Measurements from ENCODE around the gene B4GALNT2.
"Not testable (repeated sequence)": the region's sequence is repeated elsewhere in the genome, so short reads cannot be mapped to it uniquely, and the experiment has no call there.

The B4GALNT2 gene

GRCh38 chr17:49132699-49133364 lies at the start of gene B4GALNT2:
Gene B4GALNT2, plus strand, starts transcription at chr17:49132769. Its CDS starts 24 bp downstream, at chr17:49132793.
- FAIRE-seq: no peak

GRCh38 chr17:49085046-49085445 lies 47.5 kb upstream of the B4GALNT2 start:
- not testable (repeated sequence) for FAIRE-seq

- no peak for FAIRE-seq
Measured at GRCh38 chr17:49085565-49086315, 46.8 kb upstream of the B4GALNT2 start.

GRCh38 chr17:49086316-49086605 lies 46.3 kb upstream of the B4GALNT2 start:
- no peak for FAIRE-seq

GRCh38 chr17:49086649-49087048 lies 45.9 kb upstream of the B4GALNT2 start:
- FAIRE-seq: no peak

- no peak for FAIRE-seq
Measured at GRCh38 chr17:49089094-49089493, 43.5 kb upstream of the B4GALNT2 start.

- no peak for FAIRE-seq
Measured at GRCh38 chr17:49090878-49091594, 41.5 kb upstream of the B4GALNT2 start.

GRCh38 chr17:49093131-49093530 lies 39.4 kb upstream of the B4GALNT2 start:
- no peak for FAIRE-seq

- FAIRE-seq: no peak
Measured at GRCh38 chr17:49100601-49101000, 32.0 kb upstream of the B4GALNT2 start.

- no peak for FAIRE-seq
Measured at GRCh38 chr17:49101054-49101534, 31.5 kb upstream of the B4GALNT2 start.

- not testable (repeated sequence) for FAIRE-seq
Measured at GRCh38 chr17:49103360-49103759, 29.2 kb upstream of the B4GALNT2 start.

GRCh38 chr17:49104511-49105074 lies 28.0 kb upstream of the B4GALNT2 start:
- no peak for FAIRE-seq

- no peak for FAIRE-seq
Measured at GRCh38 chr17:49106321-49107210, 26.0 kb upstream of the B4GALNT2 start.

- FAIRE-seq: no peak
Measured at GRCh38 chr17:49107211-49107557, 25.4 kb upstream of the B4GALNT2 start.

- no peak for FAIRE-seq
Measured at GRCh38 chr17:49108318-49108717, 24.3 kb upstream of the B4GALNT2 start.

GRCh38 chr17:49110509-49110908 lies 22.1 kb upstream of the B4GALNT2 start:
- no peak for FAIRE-seq

- no peak for FAIRE-seq
Measured at GRCh38 chr17:49111934-49112333, 20.6 kb upstream of the B4GALNT2 start.

- no peak for FAIRE-seq
Measured at GRCh38 chr17:49112936-49113335, 19.6 kb upstream of the B4GALNT2 start.

GRCh38 chr17:49114703-49115102 lies 17.9 kb upstream of the B4GALNT2 start:
- FAIRE-seq: no peak

GRCh38 chr17:49117587-49118230 lies 14.9 kb upstream of the B4GALNT2 start:
- no peak for FAIRE-seq

GRCh38 chr17:49120166-49120565 lies 12.4 kb upstream of the B4GALNT2 start:
- no peak for FAIRE-seq

- no peak for FAIRE-seq
Measured at GRCh38 chr17:49121696-49122292, 10.8 kb upstream of the B4GALNT2 start.
